IMR-90 (cell line): ENCODE results near the gene ZG16B. TPM values are rescaled to one million over a fixed set of nuclear protein-coding genes. Genes with fewer than 3 reads are reported as not detected.

Experiments
- ATAC-seq: fragments of 200-7000 bp; cut with Tn5 transposase; 2 replicates; pipeline ENCODE4 v1.9.1; 2020; ENCODE audit warnings: low read depth, mild to moderate bottlenecking, moderate library complexity
- BruUV-seq: library from RNA; stranded (reverse); fragments of 400-500 nt; replicated peaks from 2 replicates; lab custom pipeline; 2021; lab: Mats Ljungman, UMichigan
- CTCF ChIA-PET: fragments of 300-600 bp; formaldehyde crosslinking; extraction: SDS; loops from one replicate; lab custom pipeline; 2021; ENCODE audit warnings: antibody characterized with exemption; lab: Yijun Ruan, JAX
- POLR2A ChIA-PET: fragments of 300-600 bp; sonication (Branson Sonifier 250); formaldehyde crosslinking; loops from one replicate; lab custom pipeline; 2022; ENCODE audit warnings: antibody characterized with exemption; ENCODE audit not compliant: unreplicated experiment; lab: Charles Lee
- DNase-seq: peaks from one replicate; pipeline ENCODE4 v3.0.0; 2013
- H2AFZ ChIP-seq: replicated peaks from 2 replicates; pipeline ENCODE3; 2013; ENCODE audit warnings: low read length, mild to moderate bottlenecking; ENCODE audit not compliant: poor library complexity
- H2AK5ac ChIP-seq: 2 replicates; pipeline ENCODE4 v1.6.1; 2013; ENCODE audit warnings: low read depth, low read length, inconsistent platforms
- H2AK9ac ChIP-seq: replicated peaks from 2 replicates; pipeline ENCODE3; 2013; ENCODE audit warnings: mild to moderate bottlenecking, low read depth, low read length, moderate library complexity; ENCODE audit not compliant: poor library complexity
- H2BK120ac ChIP-seq: 2 replicates; pipeline ENCODE4 v1.6.1; 2013; ENCODE audit warnings: low read depth, low read length, inconsistent platforms
- H2BK15ac ChIP-seq: 3 replicates; pipeline ENCODE4 v1.6.1; 2013; ENCODE audit warnings: low read depth, low read length, inconsistent platforms
- H2BK20ac ChIP-seq: 2 replicates; pipeline ENCODE4 v1.6.1; 2013; ENCODE audit warnings: low read depth, mild to moderate bottlenecking, inconsistent platforms, low read length, moderate library complexity
- H2BK5ac ChIP-seq: 2 replicates; pipeline ENCODE4 v1.6.1; 2013; ENCODE audit warnings: mild to moderate bottlenecking, low read depth, low read length, inconsistent platforms; ENCODE audit not compliant: poor library complexity, severe bottlenecking
- H3K14ac ChIP-seq: replicated peaks from 2 replicates; pipeline ENCODE4 v1.6.1; 2013; ENCODE audit warnings: low read depth, low read length, inconsistent platforms
- H3K18ac ChIP-seq: 2 replicates; pipeline ENCODE4 v1.6.1; 2013; ENCODE audit warnings: low read depth, low read length, control low read depth
- H3K23ac ChIP-seq: 2 replicates; pipeline ENCODE4 v1.6.1; 2013; ENCODE audit warnings: low read depth, low read length, inconsistent platforms
- H3K27ac ChIP-seq: 2 replicates; pipeline ENCODE4 v1.5.1; 2013; ENCODE audit warnings: mild to moderate bottlenecking, control low read depth, low read length; ENCODE audit not compliant: insufficient read depth
- H3K27me3 ChIP-seq: 2 replicates; pipeline ENCODE4 v1.6.1; 2013; ENCODE audit warnings: low read length; ENCODE audit not compliant: control insufficient read depth, insufficient read depth
- H3K36me3 ChIP-seq: 2 replicates; pipeline ENCODE4 v1.6.1; 2013; ENCODE audit warnings: low read length, mixed read lengths; ENCODE audit not compliant: control insufficient read depth, insufficient read depth
- H3K4ac ChIP-seq: 2 replicates; pipeline ENCODE4 v1.6.1; 2013; ENCODE audit warnings: low read depth, low read length, inconsistent platforms
- H3K4me1 ChIP-seq: 2 replicates; pipeline ENCODE4 v1.6.1; 2013; ENCODE audit warnings: low read length, mixed read lengths; ENCODE audit not compliant: control insufficient read depth, insufficient read depth
- H3K4me2 ChIP-seq: 2 replicates; pipeline ENCODE4 v1.6.1; 2013; ENCODE audit warnings: low read depth, mild to moderate bottlenecking, control low read depth, low read length, moderate library complexity
- H3K4me3 ChIP-seq: 2 replicates; pipeline ENCODE4 v1.5.1; 2013; ENCODE audit warnings: low read depth, mild to moderate bottlenecking, control low read depth, low read length, moderate library complexity; ENCODE audit not compliant: insufficient read depth
- H3K56ac ChIP-seq: 2 replicates; pipeline ENCODE4 v1.6.1; 2013; ENCODE audit warnings: low read length, inconsistent platforms; ENCODE audit not compliant: insufficient read depth; ENCODE audit errors: extremely low read depth
- H3K79me1 ChIP-seq, 2 experiments: 2 replicates each; pipeline ENCODE4 v1.6.1; 2013; ENCODE audit warnings: low read length in 2 of 2, inconsistent platforms in 1 of 2, low read depth in 1 of 2
- H3K9ac ChIP-seq: 2 replicates; pipeline ENCODE4 v1.6.1; 2013; ENCODE audit warnings: low read depth, low read length, control low read depth
- H3K9me1 ChIP-seq: 2 replicates; pipeline ENCODE4 v1.6.1; 2013; ENCODE audit warnings: low read length, inconsistent platforms; ENCODE audit not compliant: insufficient read depth
- H3K9me3 ChIP-seq: 2 replicates; pipeline ENCODE4 v1.6.1; 2013; ENCODE audit warnings: low read length; ENCODE audit not compliant: control insufficient read depth, insufficient read depth
- H4K20me1 ChIP-seq: 2 replicates; pipeline ENCODE4 v1.6.1; 2013; ENCODE audit warnings: low read length, inconsistent platforms; ENCODE audit not compliant: insufficient read depth
- H4K5ac ChIP-seq: 2 replicates; pipeline ENCODE4 v1.6.1; 2013; ENCODE audit warnings: mild to moderate bottlenecking, low read depth, low read length, control low read depth
- H4K8ac ChIP-seq, 2 experiments: 2 replicates each; pipeline ENCODE4 v1.6.1; 2013; ENCODE audit warnings: low read depth in 2 of 2, low read length in 2 of 2, control low read depth in 1 of 2, inconsistent platforms in 1 of 2
- H4K91ac ChIP-seq: 2 replicates; pipeline ENCODE4 v1.6.1; 2013; ENCODE audit warnings: low read depth, low read length, inconsistent platforms; ENCODE audit not compliant: insufficient read depth
- BHLHE40 ChIP-seq: fragments of 150-350 bp; IDR thresholded peaks from 2 replicates; pipeline ENCODE4 v1.6.1; 2016; ENCODE audit warnings: mild to moderate bottlenecking, low read depth, low read length
- CEBPB ChIP-seq: IDR thresholded peaks from 2 replicates; pipeline ENCODE4 v1.6.1; 2012; ENCODE audit warnings: low read depth, low read length, improper control_type of control experiment
- CHD1 ChIP-seq: IDR thresholded peaks from 2 replicates; pipeline ENCODE4 v1.6.1; 2012; ENCODE audit warnings: low read depth, low read length, improper control_type of control experiment
- FOS ChIP-seq: fragments of 150-350 bp; IDR thresholded peaks from 2 replicates; pipeline ENCODE4 v1.6.1; 2016; ENCODE audit warnings: low read depth, low read length
- MAFK ChIP-seq: IDR thresholded peaks from 2 replicates; pipeline ENCODE4 v1.6.1; 2012; ENCODE audit warnings: low read depth, low read length, improper control_type of control experiment
- MAZ ChIP-seq: IDR thresholded peaks from 2 replicates; pipeline ENCODE4 v1.6.1; 2012; ENCODE audit warnings: low read depth, mild to moderate bottlenecking, low read length, improper control_type of control experiment, moderate library complexity, borderline replicate concordance
- MXI1 ChIP-seq: IDR thresholded peaks from 2 replicates; pipeline ENCODE4 v1.6.1; 2012; ENCODE audit warnings: low read depth, mild to moderate bottlenecking, low read length, moderate library complexity, borderline replicate concordance
- NFE2L2 ChIP-seq: fragments of 150-350 bp; IDR thresholded peaks from 2 replicates; pipeline ENCODE4 v1.6.1; 2016; ENCODE audit warnings: low read depth, mild to moderate bottlenecking, low read length
- POLR2A ChIP-seq: IDR thresholded peaks from 2 replicates; pipeline ENCODE4 v1.6.1; 2012; ENCODE audit warnings: mild to moderate bottlenecking, low read depth, low read length
- RAD21 ChIP-seq: IDR thresholded peaks from 2 replicates; pipeline ENCODE4 v1.6.1; 2012; ENCODE audit warnings: low read length, improper control_type of control experiment
- RCOR1 ChIP-seq: IDR thresholded peaks from 2 replicates; pipeline ENCODE4 v1.6.1; 2012; ENCODE audit warnings: mild to moderate bottlenecking, low read length, improper control_type of control experiment; ENCODE audit not compliant: insufficient replicate concordance
- RFX5 ChIP-seq: IDR thresholded peaks from 2 replicates; pipeline ENCODE4 v1.8.0; 2012; ENCODE audit warnings: low read depth, mild to moderate bottlenecking, low read length, moderate library complexity
- SMC3 ChIP-seq: fragments of 150-350 bp; IDR thresholded peaks from 2 replicates; pipeline ENCODE4 v1.6.1; 2016; ENCODE audit warnings: low read depth, mild to moderate bottlenecking, antibody characterized with exemption, low read length, moderate library complexity
- WGBS, 2 experiments: methylation state at CpG; one replicate each; pipeline versions ENCODE4 v1.1.5 to v1.1.7; 2013; ENCODE audit warnings: missing lambda C conversion rate in 2 of 2; ENCODE audit not compliant: insufficient read length in 1 of 2; ENCODE audit errors: extremely low coverage in 2 of 2; 5-methylcytosine and 5-hydroxymethylcytosine counted together
- dilution Hi-C: fragments of 300-500 bp; cut with HindIII; formaldehyde crosslinking; loops from one replicate; pipeline ENCODE4 v1.14.3; 2018; ENCODE audit warnings: low sequenced_read_pairs; ENCODE audit not compliant: unreplicated experiment
- in situ Hi-C: fragments of 300-500 bp; cut with MboI; formaldehyde crosslinking; loops from 3 replicates; pipeline ENCODE4 v1.14.3; 2019; ENCODE audit warnings: low sequenced_read_pairs, inconsistent platforms, mixed read lengths
- intact Hi-C: fragments of 100-400 bp; cut with micrococcal nuclease; formaldehyde crosslinking; loops from 2 replicates; pipeline ENCODE4 v1.10.0; 2022
- polyA plus RNA-seq, 3 experiments: library from polyadenylated mRNA; depleted of rRNA; stranded (reverse); fragments of >200 nt; gene quantifications; 2 replicates each; pipeline ENCODE4 v1.2.3, GENCODE V29; 2012; ENCODE audit warnings: low replicate concordance in 1 of 3
- total RNA-seq: library from RNA; depleted of rRNA; stranded (reverse); fragments of >200 nt; gene quantifications from 2 replicates; pipeline ENCODE4 v1.2.3, GENCODE V29; 2012
- TF ChIP-seq, protein P1 (sequence below): fragments of 150-350 bp; IDR thresholded peaks from 2 replicates; pipeline ENCODE4 v1.6.1; 2017; ENCODE audit warnings: mild to moderate bottlenecking, antibody characterized with exemption, low read length, low read depth
- TF ChIP-seq, protein P2 (sequence below): fragments of 150-350 bp; IDR thresholded peaks from 2 replicates; pipeline ENCODE4 v1.6.1; 2016; ENCODE audit warnings: low read depth, mild to moderate bottlenecking, low read length, moderate library complexity, borderline replicate concordance

ZG16B gene
- total and polyA plus RNA-seq, 2 of the 4 experiments (the other 2 are of a cell fraction) = 0.54 to 0.65 TPM

DNA sequence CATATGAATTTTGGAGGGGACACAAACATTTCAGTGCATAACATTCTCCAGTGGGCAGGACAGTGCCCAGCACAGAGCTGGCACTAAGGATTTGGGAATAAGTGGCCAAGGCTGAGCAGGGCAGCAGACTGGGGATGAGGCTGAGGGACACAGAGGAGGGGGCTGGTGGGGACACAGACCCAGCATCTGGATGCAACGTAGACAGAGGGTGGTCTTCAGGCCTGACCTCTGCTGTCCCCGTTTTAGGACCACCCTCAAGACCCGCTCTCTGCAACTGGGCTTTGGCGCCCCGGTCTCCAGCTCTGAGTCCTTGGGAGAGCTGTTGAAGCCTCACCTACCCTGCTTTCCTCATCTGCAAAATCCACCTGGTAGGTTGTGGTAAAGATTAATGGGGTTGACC, 39.5 kb upstream of the ZG16B start:
- Histone ChIP-seq H3K9ac (no peak overlapping the region), H2BK120ac (no peak overlapping the region), H3K23ac (no peak overlapping the region), H3K4me1 (no peaks in the 10 kb centered on the region), H2BK15ac (no peak overlapping the region), H2AK5ac (no peak overlapping the region), H4K91ac (no peak overlapping the region), H4K8ac (no peak overlapping the region), H3K27ac (no peak overlapping the region), H2BK20ac (no peak overlapping the region), H3K56ac (no peak overlapping the region), H3K36me3 (no peaks in the 10 kb centered on the region), H2BK5ac (no peak overlapping the region), H4K20me1 (no peaks in the 10 kb centered on the region), H2AFZ (no peak overlapping the region), H4K5ac (no peak overlapping the region), H2AK9ac (no peak overlapping the region), H3K9me1 (no peaks in the 10 kb centered on the region), H3K4ac (no peak overlapping the region), H3K18ac (no peak overlapping the region), H3K4me2 (no peak overlapping the region), H3K79me1 (no peaks in the 10 kb centered on the region), H3K9me3 (no peaks in the 10 kb centered on the region), H3K4me3 (no peak overlapping the region), H3K14ac (no peak overlapping the region), H3K27me3 (peaks cover 54% of the 10 kb centered on the region)
- ChIA-PET POLR2A (no interaction called here), CTCF (no interaction called here)
- no peak for TF ChIP-seq RAD21
- TF ChIP-seq MAFK = no peak
- TF ChIP-seq CHD1 = no peak
- TF ChIP-seq RFX5 = no peak
- no peak for TF ChIP-seq BHLHE40
- no peak for TF ChIP-seq RCOR1
- TF ChIP-seq CEBPB = no peak
- TF ChIP-seq, protein P1, sequence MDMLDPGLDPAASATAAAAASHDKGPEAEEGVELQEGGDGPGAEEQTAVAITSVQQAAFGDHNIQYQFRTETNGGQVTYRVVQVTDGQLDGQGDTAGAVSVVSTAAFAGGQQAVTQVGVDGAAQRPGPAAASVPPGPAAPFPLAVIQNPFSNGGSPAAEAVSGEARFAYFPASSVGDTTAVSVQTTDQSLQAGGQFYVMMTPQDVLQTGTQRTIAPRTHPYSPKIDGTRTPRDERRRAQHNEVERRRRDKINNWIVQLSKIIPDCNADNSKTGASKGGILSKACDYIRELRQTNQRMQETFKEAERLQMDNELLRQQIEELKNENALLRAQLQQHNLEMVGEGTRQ = no peak
- no peak for TF ChIP-seq NFE2L2
- no peak for TF ChIP-seq FOS
- TF ChIP-seq, protein P2, sequence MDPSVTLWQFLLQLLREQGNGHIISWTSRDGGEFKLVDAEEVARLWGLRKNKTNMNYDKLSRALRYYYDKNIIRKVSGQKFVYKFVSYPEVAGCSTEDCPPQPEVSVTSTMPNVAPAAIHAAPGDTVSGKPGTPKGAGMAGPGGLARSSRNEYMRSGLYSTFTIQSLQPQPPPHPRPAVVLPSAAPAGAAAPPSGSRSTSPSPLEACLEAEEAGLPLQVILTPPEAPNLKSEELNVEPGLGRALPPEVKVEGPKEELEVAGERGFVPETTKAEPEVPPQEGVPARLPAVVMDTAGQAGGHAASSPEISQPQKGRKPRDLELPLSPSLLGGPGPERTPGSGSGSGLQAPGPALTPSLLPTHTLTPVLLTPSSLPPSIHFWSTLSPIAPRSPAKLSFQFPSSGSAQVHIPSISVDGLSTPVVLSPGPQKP = no peak
- TF ChIP-seq POLR2A = no peak
- TF ChIP-seq MXI1 = no peak
- no peak for TF ChIP-seq SMC3
- TF ChIP-seq MAZ = no peak
- BruUV-seq = no TSS peak
- dilution Hi-C loops = no loop called here
- ATAC-seq = no peak
- in situ Hi-C loops = no loop called here
- WGBS, 2 experiments = no CpG with 5 or more reads among the region's 5 CpGs
- DNase-seq = no peak
- intact Hi-C loops = loop anchor here (5.0 kb wide), 1 partner anchor 47 kb away; no protein-coding TSS in a partner anchor
